Lower leg skin (tissue), 4 donors: Measurements from ENCODE around the gene CACNG1. TPM values are rescaled to one million over a fixed set of nuclear protein-coding genes. Genes with fewer than 3 reads are reported as not detected.

ENCODE experiments used
- DNase-seq, 2 donors: peaks; one replicate each; pipeline ENCODE4 v3.0.0-alpha.2; 2019; ENCODE audit warnings: low spot score in 2 of 2
- H3K4me3 ChIP-seq: fragments of 200-600 bp; sonication (generic); 2 replicates; pipeline ENCODE4 v1.5.1; 2017; ENCODE audit warnings: mild to moderate bottlenecking, low read depth; ENCODE audit not compliant: poor library complexity, severe bottlenecking
- CTCF ChIP-seq, 3 donors: fragments of 450-650 bp; IDR thresholded peaks; one replicate each; pipeline ENCODE4 v1.5.1; 2016; ENCODE audit warnings: antibody characterized with exemption in 3 of 3, mild to moderate bottlenecking in 3 of 3, moderate library complexity in 2 of 3
- POLR2A ChIP-seq, 2 donors: fragments of 450-650 bp; IDR thresholded peaks; one replicate each; pipeline ENCODE4 v1.6.1; 2016 to 2017; ENCODE audit warnings: antibody characterized with exemption in 2 of 2, mild to moderate bottlenecking in 1 of 2, moderate library complexity in 1 of 2
- WGBS, 2 donors: methylation state at CpG; one replicate each; pipeline ENCODE4 v1.1.5; 2018; 5-methylcytosine and 5-hydroxymethylcytosine counted together
- intact Hi-C: fragments of 100-400 bp; cut with DNase I; formaldehyde crosslinking; loops from one replicate; pipeline ENCODE4 v1.15.0; 2023; ENCODE audit warnings: low total_unique reads
- total RNA-seq, 4 donors: library from RNA; depleted of rRNA; stranded (reverse); fragments of >200 nt; gene quantifications; one replicate each; pipeline ENCODE4 v1.1.0, GENCODE V29; 2016

The CACNG1 gene
- total RNA-seq, 4 donors from 2014 or later, result not detected

- no peak for TF ChIP-seq POLR2A (IDR thresholded peaks at IDR 0.05)
- TF ChIP-seq CTCF (IDR thresholded peaks at IDR 0.05), result no peak
- WGBS, 2 donors, result 82 to 84% methylated on average over 7 of the region's 7 CpGs
Measured at GRCh38 chr17:67021196-67021595, 23.2 kb upstream of the CACNG1 start.

GRCh38 chr17:67021743-67022450 lies 22.5 kb upstream of the CACNG1 start:
- WGBS, 2 donors, result 82 to 85% methylated on average over 15 to 16 of the region's 16 CpGs
- no peak for TF ChIP-seq CTCF (IDR thresholded peaks at IDR 0.05)
- no peak for TF ChIP-seq POLR2A (IDR thresholded peaks at IDR 0.05)
- intact Hi-C loops, result no loop called here
- H3K4me3 ChIP-seq, result no peak overlapping the region
- DNase-seq, result no peak

More at GRCh38 chr17:67021196-67021595, 23.2 kb upstream of the CACNG1 start:
- DNase-seq, result no peak
- no peak overlapping the region for H3K4me3 ChIP-seq
- intact Hi-C loops, result no loop called here

GRCh38 chr17:67022451-67022810 lies 21.9 kb upstream of the CACNG1 start:
- no peak overlapping the region for H3K4me3 ChIP-seq
- TF ChIP-seq POLR2A (IDR thresholded peaks at IDR 0.05), result no peak
- no peak for TF ChIP-seq CTCF (IDR thresholded peaks at IDR 0.05)
- WGBS, 2 donors, result 76 to 82% methylated on average over 8 to 12 of the region's 12 CpGs
- no peak for DNase-seq
- intact Hi-C loops, result no loop called here

- DNase-seq, result no peak
- 88 to 90% methylated on average over 15 to 17 of the region's 17 CpGs for WGBS, 2 donors
- intact Hi-C loops, result no loop called here
- no peak overlapping the region for H3K4me3 ChIP-seq
- no peak for TF ChIP-seq POLR2A (IDR thresholded peaks at IDR 0.05)
- no peak for TF ChIP-seq CTCF (IDR thresholded peaks at IDR 0.05)
Measured at GRCh38 chr17:67024736-67025135, 19.6 kb upstream of the CACNG1 start.

- DNase-seq, result no peak
- WGBS, 2 donors, result 66 to 75% methylated on average over 20 of the region's 20 CpGs
- intact Hi-C loops, result no loop called here
- H3K4me3 ChIP-seq, result no peak overlapping the region
- TF ChIP-seq POLR2A (IDR thresholded peaks at IDR 0.05), result no peak
- TF ChIP-seq CTCF (IDR thresholded peaks at IDR 0.05), result no peak
Measured at GRCh38 chr17:67025216-67025792, 19.1 kb upstream of the CACNG1 start.
